Measurements from ENCODE around the gene SELENOM. TPM values are rescaled to one million over a fixed set of nuclear protein-coding genes. Genes with fewer than 3 reads are reported as not detected.

Gene SELENOM
- polyA plus RNA-seq, 1 donor from 2014 or later = 6.6 TPM

DNA sequence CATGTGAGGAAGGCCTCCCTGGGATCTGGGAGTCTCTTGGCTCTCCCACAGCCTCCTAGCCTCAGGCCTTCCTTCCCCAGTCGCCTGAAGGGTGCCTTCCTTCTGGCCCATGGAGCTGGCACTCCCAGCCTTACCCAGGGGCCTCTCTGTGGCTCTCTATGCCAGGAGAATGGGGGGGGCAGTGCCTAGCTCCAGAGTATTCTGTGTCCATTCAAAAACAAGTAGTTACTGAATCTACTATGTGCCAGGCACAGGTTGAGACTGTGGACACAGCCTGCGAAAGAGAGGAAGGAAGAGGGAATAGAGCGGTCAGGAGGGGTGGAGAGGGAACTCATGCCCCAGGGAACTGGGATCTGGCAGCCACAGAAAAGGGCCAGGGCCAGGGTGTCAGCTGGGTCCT is 35.7 kb upstream of the SELENOM start:
- Histone ChIP-seq H2AFZ (ENCODE audit: low read depth, low read length) (no peak overlapping the region), H4K20me1 (ENCODE audit: insufficient read depth) (no peaks in the 10 kb centered on the region), H3K36me3 (ENCODE audit: insufficient read depth, low read length) (no peaks in the 10 kb centered on the region), H3K4me2 (ENCODE audit: low read length) (no peak overlapping the region), H3K9ac (ENCODE audit: low read length) (no peak overlapping the region), H3K27me3 (ENCODE audit: insufficient read depth, low read depth, low read length) (no peaks in the 10 kb centered on the region), H3F3A (ENCODE audit: insufficient read depth, low read length, poor library complexity, severe bottlenecking) (no peaks in the 10 kb centered on the region), H3K9me2 (ENCODE audit: insufficient read depth, low read length) (no peaks in the 10 kb centered on the region), H3K9me3 (ENCODE audit: low read length) (no peaks in the 10 kb centered on the region), H3K79me2 (replicated peaks; ENCODE audit: insufficient read depth, low read length) (no peaks in the 10 kb centered on the region), H3K4me3 (ENCODE audit: low read length) (no peak overlapping the region), H3K27ac (ENCODE audit: low read length) (no peak overlapping the region)
- TF ChIP-seq CTCF (IDR thresholded peaks at IDR 0.05; ENCODE audit: poor library complexity, severe bottlenecking) (no peak), EZH2 (IDR thresholded peaks at IDR 0.05; ENCODE audit: borderline replicate concordance, insufficient read depth, low read length, poor library complexity, severe bottlenecking) (no peak)

DNA sequence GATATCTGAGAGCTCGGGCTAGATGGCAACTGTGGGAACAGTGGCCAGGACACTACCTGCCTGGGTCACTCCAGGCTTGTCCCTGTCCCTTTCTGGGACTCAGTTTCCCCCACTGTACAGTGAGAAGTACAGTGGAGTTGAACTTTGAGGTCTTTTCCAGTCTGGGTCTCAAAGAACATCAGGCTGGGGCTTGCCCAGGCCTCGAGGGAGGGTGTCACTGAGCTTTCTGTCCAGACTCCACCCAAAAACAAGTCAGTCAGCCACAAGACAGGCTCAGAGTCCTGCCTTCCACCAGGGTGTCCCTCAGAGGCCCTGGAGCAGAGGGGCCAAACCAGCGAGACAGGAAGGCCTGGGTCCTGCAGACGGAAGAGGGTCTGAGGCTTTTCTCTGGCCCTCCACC is 34.9 kb upstream of the SELENOM start:
- Histone ChIP-seq H3K79me2 (replicated peaks; ENCODE audit: insufficient read depth, low read length) (no peaks in the 10 kb centered on the region), H2AFZ (ENCODE audit: low read depth, low read length) (no peak overlapping the region), H3K9ac (ENCODE audit: low read length) (no peak overlapping the region), H3K9me3 (ENCODE audit: low read length) (no peaks in the 10 kb centered on the region), H3K27ac (ENCODE audit: low read length) (no peak overlapping the region), H3K27me3 (ENCODE audit: insufficient read depth, low read depth, low read length) (no peaks in the 10 kb centered on the region), H3K4me2 (ENCODE audit: low read length) (no peak overlapping the region), H3K9me2 (ENCODE audit: insufficient read depth, low read length) (no peaks in the 10 kb centered on the region), H3K4me3 (ENCODE audit: low read length) (no peak overlapping the region), H3F3A (ENCODE audit: insufficient read depth, low read length, poor library complexity, severe bottlenecking) (no peaks in the 10 kb centered on the region), H4K20me1 (ENCODE audit: insufficient read depth) (no peaks in the 10 kb centered on the region), H3K36me3 (ENCODE audit: insufficient read depth, low read length) (no peaks in the 10 kb centered on the region)
- TF ChIP-seq TAF1 (IDR thresholded peaks at IDR 0.05; ENCODE audit: low read depth) = no peak
- TF ChIP-seq REST (IDR thresholded peaks at IDR 0.05; ENCODE audit: borderline replicate concordance) = no peak
- no peak for TF ChIP-seq SMC3 (conservative IDR thresholded peaks at IDR 0.05; ENCODE audit: poor library complexity)
- TF ChIP-seq CTCF (IDR thresholded peaks at IDR 0.05; ENCODE audit: poor library complexity, severe bottlenecking) = no peak
- no peak for TF ChIP-seq MXI1 (conservative IDR thresholded peaks at IDR 0.05; ENCODE audit: poor library complexity, severe bottlenecking)
- TF ChIP-seq EP300 (conservative IDR thresholded peaks at IDR 0.05; ENCODE audit: poor library complexity, severe bottlenecking) = no peak
- TF ChIP-seq POLR2AphosphoS5 (IDR thresholded peaks at IDR 0.05) = no peak
- TF ChIP-seq RAD21 (conservative IDR thresholded peaks at IDR 0.05) = no peak
- TF ChIP-seq EZH2 (IDR thresholded peaks at IDR 0.05; ENCODE audit: borderline replicate concordance, insufficient read depth, low read length, poor library complexity, severe bottlenecking) = no peak

All from neural cell (in vitro differentiated cells).